Activated CD4-positive, CD25-positive, alpha-beta regulatory T cell (primary cell): ENCODE measurements around the gene HMGN1.
"Not testable (repeated sequence)": the region's sequence is repeated elsewhere in the genome, so short reads cannot be mapped to it uniquely, and the experiment has no call there.

ENCODE experiments used
- DNase-seq, 4 experiments: peaks; one replicate each; lab custom pipeline; 2025; lab: John Stamatoyannopoulos, UW

HMGN1 gene, protein sequence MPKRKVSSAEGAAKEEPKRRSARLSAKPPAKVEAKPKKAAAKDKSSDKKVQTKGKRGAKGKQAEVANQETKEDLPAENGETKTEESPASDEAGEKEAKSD

DNA sequence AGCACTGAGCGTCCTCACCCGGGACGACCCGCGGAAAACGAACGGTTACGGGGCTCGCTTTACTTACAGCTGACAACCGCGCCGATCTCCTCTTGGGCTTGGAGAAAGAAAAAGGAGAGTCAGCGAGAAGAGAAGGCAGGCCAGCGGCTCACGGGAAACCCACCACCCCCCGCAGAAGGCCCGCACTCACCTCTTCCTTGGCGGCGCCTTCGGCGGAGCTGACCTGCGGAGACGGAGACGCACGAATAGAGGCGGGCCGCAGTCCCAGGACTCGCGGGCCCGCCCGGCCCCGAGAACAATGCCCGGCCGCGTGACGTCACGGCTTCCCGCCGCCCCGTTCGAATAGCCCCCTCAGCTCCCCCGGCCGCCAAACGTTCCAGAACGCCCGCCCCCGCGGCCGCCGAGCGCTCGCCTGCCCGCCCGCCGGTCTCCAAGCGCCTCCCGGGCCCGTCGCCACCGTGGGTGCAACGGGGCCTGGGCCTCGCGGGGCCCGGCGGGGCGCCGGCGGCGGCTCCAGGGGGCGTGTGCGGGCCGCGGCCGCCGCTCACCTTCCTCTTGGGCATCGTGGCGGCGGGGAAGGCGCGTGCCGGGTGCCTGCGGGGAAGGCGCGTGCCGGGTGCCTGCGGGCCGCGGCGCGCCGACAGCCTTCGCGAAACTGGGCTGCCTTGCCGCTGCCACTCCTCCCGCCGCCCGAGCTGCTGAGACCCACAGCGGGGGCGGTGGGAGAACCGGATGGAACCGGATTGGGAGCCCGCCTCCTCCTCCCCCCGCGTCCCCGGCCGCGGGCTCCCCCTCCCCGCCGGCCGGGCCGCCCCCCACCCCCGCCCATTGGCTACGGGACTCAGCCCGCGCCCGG is at the start of gene HMGN1:
Gene HMGN1, minus strand, starts transcription at position 734 of the 856 bp plus-strand sequence. Its CDS starts 171 bp downstream, at position 563.
- DNase-seq: peak; percentile 50 to 96 (median 92)

GRCh38 chr21:39397646-39398385 is 48.9 kb upstream of the HMGN1 start:
- no peak for DNase-seq

DNA sequence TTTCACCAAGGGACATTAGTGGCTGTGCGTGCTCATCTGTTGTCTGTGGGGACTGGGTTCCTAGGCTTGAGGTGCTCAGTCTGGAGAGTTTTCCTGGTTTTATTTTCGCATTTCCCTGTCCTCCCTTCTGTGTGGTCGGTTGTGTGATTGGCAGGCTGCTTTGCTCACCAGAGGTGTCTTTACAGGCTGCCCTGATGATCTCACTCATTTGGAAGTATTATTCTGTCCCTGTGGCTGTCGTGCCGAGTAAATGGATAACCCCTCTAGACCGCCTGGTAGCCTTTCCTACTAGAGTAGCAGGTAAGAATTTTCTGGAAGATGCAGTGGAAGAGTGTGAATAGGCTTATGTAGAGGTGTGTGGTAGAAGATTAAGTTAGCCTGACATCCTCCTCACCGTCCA is 44.1 kb upstream of the HMGN1 start:
- DNase-seq: no peak

DNA sequence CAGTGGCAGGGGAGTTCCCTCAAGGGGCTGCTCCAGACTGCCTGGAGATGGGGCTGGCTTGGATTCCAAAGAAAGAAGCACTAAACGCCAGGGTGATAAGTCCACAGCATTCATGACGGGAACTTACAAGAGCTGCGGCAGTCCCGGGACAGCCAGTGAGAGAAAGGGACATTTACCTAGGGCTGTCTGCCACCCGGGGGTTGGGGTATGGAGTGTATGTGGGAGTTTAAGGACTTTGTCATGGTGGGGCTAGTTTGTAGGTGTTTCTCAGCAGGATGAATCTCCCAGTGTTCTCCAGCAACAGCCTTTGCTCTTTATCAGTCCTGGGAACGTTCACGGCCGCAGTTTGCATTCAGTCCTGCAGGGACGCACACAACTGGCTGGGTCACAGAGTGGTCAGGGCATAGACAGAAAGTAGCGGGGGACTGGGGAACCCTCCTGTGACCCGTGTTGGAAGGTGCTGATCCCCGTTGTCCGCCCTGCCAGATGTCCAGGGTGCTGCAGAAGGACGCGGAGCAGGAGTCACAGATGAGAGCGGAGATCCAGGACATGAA is 41.4 kb upstream of the HMGN1 start:
- DNase-seq: no peak

GRCh38 chr21:39388811-39389155 is 39.9 kb upstream of the HMGN1 start:
- DNase-seq: no peak

DNA sequence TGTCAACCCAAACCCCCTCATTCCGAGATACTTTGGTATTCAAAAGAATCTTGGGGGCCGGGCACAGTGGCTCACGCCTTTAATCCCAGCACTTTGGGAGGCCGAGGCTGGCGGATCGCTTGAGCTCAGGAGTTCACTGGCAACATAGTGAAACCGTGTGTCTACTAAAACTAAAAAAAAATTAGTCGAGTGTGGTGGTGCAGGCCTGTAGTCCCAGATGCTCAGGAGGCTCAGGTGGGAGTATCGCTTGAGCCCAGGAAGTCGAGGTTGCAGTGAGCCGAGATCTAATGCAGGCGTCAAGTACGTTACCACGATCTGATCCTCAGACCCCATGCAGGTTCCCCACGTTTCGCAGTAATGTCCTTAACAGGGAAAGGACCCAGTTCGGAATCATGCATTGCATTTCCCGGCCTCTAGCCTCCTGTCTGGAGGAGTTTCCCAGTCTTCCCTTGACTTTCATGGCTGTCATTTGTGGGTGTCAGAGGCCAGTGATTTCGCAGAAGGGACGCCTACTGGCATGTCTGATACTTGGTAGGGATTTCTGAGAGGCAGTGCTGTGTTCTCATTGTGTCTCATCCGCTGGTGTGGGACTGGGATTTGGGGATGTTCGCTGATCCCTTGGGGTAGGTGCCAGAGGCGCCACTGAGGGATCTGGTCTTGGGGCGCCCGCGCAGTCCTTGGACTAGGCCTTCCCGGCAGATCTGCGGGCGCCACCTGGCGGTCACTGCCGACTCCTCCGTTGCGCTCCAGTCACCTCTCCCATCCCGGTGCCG is 39.3 kb upstream of the HMGN1 start:
- peak; percentile 77 to 86 (median 83) for DNase-seq

- peak; percentile 74 to 85 (median 80) for DNase-seq
Observed at GRCh38 chr21:39387461-39388037, 38.7 kb upstream of the HMGN1 start.

DNA sequence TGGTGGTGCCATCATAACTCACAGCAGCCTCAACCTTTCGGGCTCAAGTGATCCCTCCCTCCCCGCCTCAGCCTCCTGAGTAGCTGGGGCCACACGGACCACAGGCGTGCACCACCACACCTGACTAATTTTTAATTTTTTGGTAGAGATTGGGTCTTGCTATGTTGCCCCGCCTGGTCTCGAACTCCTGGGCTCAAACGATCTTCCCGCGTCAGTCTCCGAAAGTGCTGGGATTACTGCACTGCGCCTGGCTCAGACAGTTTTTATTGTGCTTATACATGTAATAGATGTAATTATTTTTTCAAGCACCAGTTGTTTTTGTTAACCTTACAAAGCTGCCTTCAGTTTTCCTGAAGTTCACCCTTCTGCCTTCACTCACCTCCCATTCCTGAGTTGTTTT is 38.0 kb upstream of the HMGN1 start:
- no peak for DNase-seq

DNA sequence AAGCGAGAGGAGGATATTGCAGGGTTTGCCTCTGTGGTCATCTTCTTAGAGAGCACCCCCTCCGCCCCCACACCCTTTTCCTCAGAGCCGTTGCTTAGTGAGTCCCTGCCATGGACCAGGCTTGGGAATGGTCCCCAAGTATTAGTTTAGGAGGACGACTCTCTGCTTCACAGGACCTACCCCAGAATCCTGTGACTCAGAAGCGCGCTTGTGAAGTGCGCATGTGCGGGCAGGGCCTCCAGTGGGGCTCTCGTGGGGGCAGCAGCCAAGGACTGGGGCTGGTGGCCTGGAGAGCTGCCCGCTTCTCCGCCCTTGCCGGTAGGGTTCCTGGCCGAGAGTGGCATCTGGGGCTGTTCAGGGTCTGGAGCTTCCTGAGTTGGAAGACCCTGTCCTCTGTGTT is 37.3 kb upstream of the HMGN1 start:
- DNase-seq: no peak

- peak in 3 of 4 experiments; percentile 15 to 27 (median 17) for DNase-seq
Observed at GRCh38 chr21:39385299-39386145, 36.6 kb upstream of the HMGN1 start.

DNA sequence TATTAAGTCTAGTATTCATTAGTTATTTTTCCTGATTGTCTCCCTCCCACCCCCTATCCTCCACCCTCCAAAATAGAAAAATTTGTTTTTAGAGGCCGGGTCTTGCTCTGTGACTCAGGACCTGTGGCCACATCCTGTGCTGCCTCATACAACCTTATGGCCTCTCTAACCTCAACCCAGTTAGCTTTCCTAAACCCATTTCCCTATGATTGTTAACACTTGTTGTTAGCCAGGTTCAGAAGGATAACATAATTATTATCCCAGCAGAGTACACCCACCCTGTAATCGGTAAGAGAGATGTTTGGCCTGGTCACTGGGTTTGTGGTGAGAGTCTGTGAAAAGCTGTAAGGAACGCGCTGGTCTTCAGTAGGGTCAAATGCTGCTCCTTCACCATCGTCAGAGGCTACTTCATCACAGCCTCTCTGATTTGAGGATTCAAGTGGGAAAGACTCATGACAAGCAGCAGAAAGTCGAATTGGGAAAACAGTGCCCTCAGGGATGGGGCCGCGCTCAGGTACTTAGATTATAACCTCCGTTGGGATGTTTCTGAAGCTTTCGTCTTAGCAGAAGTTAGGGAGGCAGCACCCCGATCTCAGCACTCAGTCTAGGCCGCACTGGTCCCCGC is 35.9 kb upstream of the HMGN1 start:
- DNase-seq: no peak

GRCh38 chr21:39382096-39382495 is 33.2 kb upstream of the HMGN1 start:
- not testable (repeated sequence) for DNase-seq

- DNase-seq: no peak
Observed at GRCh38 chr21:39381009-39381408, 32.1 kb upstream of the HMGN1 start.

- DNase-seq: peak; percentile 63 to 76 (median 74)
Observed at GRCh38 chr21:39379986-39380891, 31.4 kb upstream of the HMGN1 start.

GRCh38 chr21:39377444-39378050 is 28.7 kb upstream of the HMGN1 start:
- DNase-seq: no peak

DNA sequence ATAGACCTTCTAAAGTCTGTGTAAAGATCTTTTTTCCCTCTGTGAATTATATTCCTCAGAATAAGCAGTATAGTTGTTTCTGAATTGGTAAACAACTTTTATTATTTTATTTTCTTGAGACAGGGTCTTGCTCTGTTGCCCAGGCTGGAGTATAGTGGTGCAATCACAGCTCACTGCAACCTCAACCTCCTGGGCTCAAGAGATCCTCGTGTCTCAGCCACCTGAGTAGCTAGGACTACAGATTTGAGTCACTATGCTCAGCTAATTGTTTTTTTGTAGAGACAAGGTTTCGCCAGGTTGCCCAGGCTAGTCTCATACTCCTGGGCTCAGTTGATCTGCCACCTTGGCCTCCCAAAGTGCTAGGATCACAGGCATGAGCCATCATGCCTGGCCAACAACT is 26.6 kb upstream of the HMGN1 start:
- no peak for DNase-seq

GRCh38 chr21:39374046-39374445 is 25.2 kb upstream of the HMGN1 start:
- DNase-seq: no peak

DNA sequence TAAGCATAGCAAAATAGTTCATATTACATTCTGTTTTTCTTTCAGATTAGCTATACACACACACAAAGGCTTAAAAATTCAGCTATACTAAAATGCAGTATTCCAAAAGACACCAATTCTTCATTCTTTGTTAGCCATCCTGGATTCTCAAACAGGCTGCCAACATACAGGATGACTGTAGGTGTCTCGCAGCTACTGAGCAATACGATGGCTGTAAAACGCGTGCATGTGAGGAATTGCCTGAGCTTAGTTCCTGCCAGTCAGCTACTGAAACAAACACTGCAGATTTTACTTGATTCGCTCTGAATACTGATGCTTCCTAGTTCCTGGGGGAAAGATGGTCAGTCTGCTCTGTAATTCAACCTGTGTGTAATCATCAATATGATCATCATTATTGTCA is 24.7 kb upstream of the HMGN1 start:
- DNase-seq: no peak

DNA sequence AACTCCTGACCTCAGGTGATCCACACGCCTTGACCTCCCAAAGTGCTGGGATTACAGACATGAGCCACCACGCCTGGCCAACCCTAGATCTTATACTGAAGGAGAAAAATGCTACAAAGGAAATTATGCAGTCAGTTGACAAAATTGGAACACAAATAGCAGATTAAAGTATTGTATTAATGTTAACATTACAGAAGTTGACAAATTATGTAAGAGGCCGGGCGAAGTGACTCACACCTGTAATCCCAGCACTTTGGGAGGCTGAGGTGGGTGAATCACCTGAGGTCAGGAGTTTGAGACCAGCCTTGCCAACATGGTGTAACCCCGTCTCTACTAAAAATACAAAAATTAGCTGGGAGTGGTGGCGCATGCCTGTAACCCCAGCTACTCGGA is 21.0 kb upstream of the HMGN1 start:
- DNase-seq: not testable (repeated sequence)
